NCI-H446 (cell line): ENCODE measurements around the gene GPC4.
"Not testable (repeated sequence)": the region's sequence is repeated elsewhere in the genome, so short reads cannot be mapped to it uniquely, and the experiment has no call there.

ENCODE experiments used
- DNase-seq, 2 experiments: peaks; one replicate each; lab custom pipeline; 2025; lab: John Stamatoyannopoulos, UW

GPC4 gene

GRCh38 chrX:133366735-133367134 lies 48.6 kb downstream of the GPC4 start:
- DNase-seq = no peak

GRCh38 chrX:133365871-133366611 lies 49.2 kb downstream of the GPC4 start:
- DNase-seq = no peak

GRCh38 chrX:133364865-133365264 lies 50.4 kb downstream of the GPC4 start:
- DNase-seq = no peak

- DNase-seq = no peak
These were observed 51.1 kb downstream of the GPC4 start for GRCh38 chrX:133364196-133364595.

- DNase-seq = no peak
These were observed 52.8 kb downstream of the GPC4 start for GRCh38 chrX:133362538-133362937.

- no peak for DNase-seq
These were observed 55.8 kb downstream of the GPC4 start for GRCh38 chrX:133359466-133359865.

GRCh38 chrX:133353233-133353632 lies 62.1 kb downstream of the GPC4 start:
- DNase-seq = no peak

GRCh38 chrX:133350751-133351150 lies 64.5 kb downstream of the GPC4 start:
- DNase-seq = peak in 1 of 2 experiments; percentile 9

- DNase-seq = no peak
These were observed 69.3 kb downstream of the GPC4 start for GRCh38 chrX:133346026-133346425.

GRCh38 chrX:133339566-133339965 lies 75.7 kb downstream of the GPC4 start:
- no peak for DNase-seq

- no peak for DNase-seq
These were observed 78.0 kb downstream of the GPC4 start for GRCh38 chrX:133337250-133337649.

GRCh38 chrX:133335027-133335426 lies 80.3 kb downstream of the GPC4 start:
- peak; percentile 2 to 42 for DNase-seq

GRCh38 chrX:133333154-133333750 lies 82.0 kb downstream of the GPC4 start:
- DNase-seq = no peak

GRCh38 chrX:133332737-133333136 lies 82.6 kb downstream of the GPC4 start:
- no peak for DNase-seq

GRCh38 chrX:133330956-133331355 lies 84.3 kb downstream of the GPC4 start:
- no peak for DNase-seq

- no peak for DNase-seq
These were observed 89.9 kb downstream of the GPC4 start for GRCh38 chrX:133325422-133325821.

- no peak for DNase-seq
These were observed 91.9 kb downstream of the GPC4 start for GRCh38 chrX:133323431-133323830.

GRCh38 chrX:133322269-133322668 lies 93.0 kb downstream of the GPC4 start:
- not testable (repeated sequence) for DNase-seq

- DNase-seq = no peak
These were observed 93.8 kb downstream of the GPC4 start for GRCh38 chrX:133321451-133321850.

GRCh38 chrX:133314281-133314680 lies 101.0 kb downstream of the GPC4 start:
- DNase-seq = no peak

- no peak for DNase-seq
These were observed 106.8 kb downstream of the GPC4 start for GRCh38 chrX:133308499-133308897.

GRCh38 chrX:133307637-133308498 lies 107.4 kb downstream of the GPC4 start:
- DNase-seq = peak in 1 of 2 experiments; percentile 21

- DNase-seq = no peak
These were observed 108.2 kb downstream of the GPC4 start for GRCh38 chrX:133307094-133307493.
